SK-N-SH (cell line): ENCODE data around the gene P3H2. TPM values are rescaled to one million over a fixed set of nuclear protein-coding genes. Genes with fewer than 3 reads are reported as not detected.

Experiments
- CTCF ChIA-PET: fragments of 300-600, 350-600 bp; formaldehyde crosslinking; extraction: SDS; loops from one replicate; lab custom pipeline; 2021; lab: Yijun Ruan, JAX
- POLR2A ChIA-PET: fragments of 350-600 bp; sonication (Branson Sonifier 250); formaldehyde crosslinking; extraction: SDS; loops from one replicate; lab custom pipeline; 2020; ENCODE audit warnings: antibody characterized with exemption, inconsistent platforms; lab: Yijun Ruan, JAX
- DNase-seq: peaks from one replicate; pipeline ENCODE4 v3.0.0; 2012
- H2AFZ ChIP-seq: fragments of 200-600 bp; sonication (generic); 2 replicates; pipeline ENCODE4 v1.8.1; 2016; ENCODE audit warnings: antibody characterized with exemption, mild to moderate bottlenecking, low read depth
- H3F3A ChIP-seq: fragments of 200-600 bp; sonication (generic); replicated peaks from 2 replicates; pipeline ENCODE3; 2016; ENCODE audit warnings: antibody characterized with exemption, mild to moderate bottlenecking; ENCODE audit not compliant: insufficient read depth
- H3K27ac ChIP-seq, 2 experiments: fragments of 200-500 bp in 1 of 2; fragments of 200-600 bp in 1 of 2; sonication (Bioruptor generic) in 1 of 2; sonication (generic), shearing (Covaris generic) in 1 of 2; 2 replicates each; pipeline versions ENCODE4 v1.5.1 to v1.6.1; 2014 to 2016; ENCODE audit warnings: low read depth in 2 of 2, inconsistent platforms in 1 of 2, low read length in 1 of 2, mild to moderate bottlenecking in 1 of 2, mixed read lengths in 1 of 2
- H3K27me3 ChIP-seq: fragments of 200-600 bp; sonication (generic), shearing (Covaris generic); 2 replicates; pipeline ENCODE4 v1.6.1; 2016; ENCODE audit warnings: mixed run types; ENCODE audit not compliant: insufficient read depth
- H3K36me3 ChIP-seq, 2 experiments: fragments of 200-500 bp in 1 of 2; fragments of 200-600 bp in 1 of 2; sonication (Bioruptor generic) in 1 of 2; sonication (generic) in 1 of 2; replicated peaks in 1 of 2; 2 replicates each; pipeline versions ENCODE3 to v1.5.1; 2014 to 2016; ENCODE audit warnings: low read length in 1 of 2, mild to moderate bottlenecking in 1 of 2; ENCODE audit not compliant: insufficient read depth in 2 of 2, control insufficient read depth in 1 of 2
- H3K4me1 ChIP-seq, 2 experiments: fragments of 200-500 bp in 1 of 2; fragments of 200-600 bp in 1 of 2; sonication (Bioruptor generic) in 1 of 2; sonication (generic), shearing (Covaris generic) in 1 of 2; 2 replicates each; pipeline versions ENCODE4 v1.5.1 to v1.6.1; 2014 to 2016; ENCODE audit warnings: low read depth in 1 of 2, low read length in 1 of 2, mixed run types in 1 of 2; ENCODE audit not compliant: insufficient read depth in 2 of 2, control insufficient read depth in 1 of 2
- H3K4me2 ChIP-seq: fragments of 200-600 bp; sonication (generic), shearing (Covaris generic); 2 replicates; pipeline ENCODE4 v1.6.1; 2017; ENCODE audit warnings: mixed run types
- H3K4me3 ChIP-seq, 2 experiments: fragments of 200-500 bp in 1 of 2; fragments of 200-600 bp in 1 of 2; sonication (Bioruptor generic) in 1 of 2; sonication (generic), shearing (Covaris generic) in 1 of 2; 2 replicates each; pipeline versions ENCODE4 v1.5.1 to v1.8.1; 2014 to 2016; ENCODE audit warnings: low read depth in 2 of 2, inconsistent platforms in 1 of 2, low read length in 1 of 2, mild to moderate bottlenecking in 1 of 2, mixed read lengths in 1 of 2, moderate library complexity in 1 of 2
- H3K79me2 ChIP-seq: fragments of 200-600 bp; sonication (generic); 2 replicates; pipeline ENCODE4 v1.8.1; 2017; ENCODE audit warnings: mild to moderate bottlenecking; ENCODE audit not compliant: insufficient read depth
- H3K9ac ChIP-seq: fragments of 200-600 bp; sonication (generic); 2 replicates; pipeline ENCODE4 v1.6.1; 2017; ENCODE audit warnings: mixed run types
- H3K9me2 ChIP-seq: fragments of 200-600 bp; sonication (generic); 2 replicates; pipeline ENCODE4 v1.6.1; 2017; ENCODE audit warnings: mixed run types
- H3K9me3 ChIP-seq: fragments of 200-600 bp; sonication (generic); 2 replicates; pipeline ENCODE4 v1.6.1; 2017; ENCODE audit warnings: mixed run types, mild to moderate bottlenecking, moderate library complexity
- H4K20me1 ChIP-seq: fragments of 200-600 bp; sonication (generic); 2 replicates; pipeline ENCODE4 v1.6.1; 2017; ENCODE audit warnings: mild to moderate bottlenecking, mixed run types; ENCODE audit not compliant: insufficient read depth
- CHD2 ChIP-seq: fragments of 150-350 bp; IDR thresholded peaks from 2 replicates; pipeline ENCODE4 v1.6.1; 2018; ENCODE audit warnings: low read length; ENCODE audit not compliant: partially characterized antibody
- JUND ChIP-seq: IDR thresholded peaks from 2 replicates; pipeline ENCODE4 v1.4.0; 2012
- MXI1 ChIP-seq: IDR thresholded peaks from 2 replicates; pipeline ENCODE4 v1.6.1; 2012; ENCODE audit warnings: mild to moderate bottlenecking, low read depth, low read length, improper control_type of control experiment
- NFIC ChIP-seq: IDR thresholded peaks from 2 replicates; pipeline ENCODE4 v1.4.0; 2012; ENCODE audit warnings: borderline replicate concordance
- POLR2AphosphoS5 ChIP-seq: IDR thresholded peaks from 2 replicates; pipeline ENCODE4 v1.6.1; 2012; ENCODE audit warnings: low read depth, low read length
- RAD21 ChIP-seq: IDR thresholded peaks from 2 replicates; pipeline ENCODE4 v1.6.1; 2012; ENCODE audit warnings: mild to moderate bottlenecking, low read length
- SMC3 ChIP-seq: IDR thresholded peaks from 2 replicates; pipeline ENCODE4 v1.6.1; 2012; ENCODE audit warnings: low read depth, low read length, improper control_type of control experiment
- TEAD4 ChIP-seq: IDR thresholded peaks from 2 replicates; pipeline ENCODE4 v1.4.0; 2012; ENCODE audit warnings: mild to moderate bottlenecking, borderline replicate concordance; ENCODE audit not compliant: insufficient read depth
- YY1 ChIP-seq: IDR thresholded peaks from 2 replicates; pipeline ENCODE4 v1.4.0; 2012; ENCODE audit warnings: low read depth, mild to moderate bottlenecking
- WGBS: methylation state at CpG from one replicate; pipeline ENCODE4 v1.1.6; 2017; ENCODE audit warnings: low lambda C conversion rate; 5-methylcytosine and 5-hydroxymethylcytosine counted together
- polyA plus RNA-seq, 3 experiments: library from polyadenylated mRNA; depleted of rRNA; stranded (reverse); fragments of >200 nt; gene quantifications; 2 replicates each; pipeline ENCODE4 v1.2.3, GENCODE V29; 2012
- TF ChIP-seq, protein P1 (sequence below): IDR thresholded peaks from 2 replicates; pipeline ENCODE4 v1.4.0; 2012; ENCODE audit warnings: low read depth
- TF ChIP-seq, protein P2 (sequence below): fragments of 150-350 bp; IDR thresholded peaks from 2 replicates; pipeline ENCODE4 v1.6.1; 2016; ENCODE audit warnings: mild to moderate bottlenecking, low read depth, low read length
- TF ChIP-seq, protein P3 (sequence below): IDR thresholded peaks from 2 replicates; pipeline ENCODE4 v1.4.0; 2012; ENCODE audit warnings: low read depth, borderline replicate concordance

The P3H2 gene
- polyA plus RNA-seq, 1 of the 3 experiments (the other 2 are of a cell fraction) = 2.8 TPM

GRCh38 chr3:190031887-190032752 is 88.6 kb downstream of the P3H2 start:
- H3K27me3 ChIP-seq = no peaks in the 10 kb centered on the region
- H3K4me3 ChIP-seq = no peak overlapping the region
- no peak overlapping the region for H3K9ac ChIP-seq
- 36% methylated on average over 1 of the region's 1 CpG for WGBS
- POLR2A ChIA-PET = no interaction called here
- no peaks in the 10 kb centered on the region for H3K9me3 ChIP-seq
- DNase-seq = no peak
- CTCF ChIA-PET = interaction anchor here (1.1 to 1.4 kb wide), 3 partner anchors 15 to 71 kb away, joined by 3 read pairs; no protein-coding TSS in a partner anchor
- H3K4me1 ChIP-seq = no peaks in the 10 kb centered on the region
- H4K20me1 ChIP-seq = no peaks in the 10 kb centered on the region
- no peaks in the 10 kb centered on the region for H3K79me2 ChIP-seq
- H3F3A ChIP-seq = no peaks in the 10 kb centered on the region
- no peak overlapping the region for H3K4me2 ChIP-seq
- TF ChIP-seq JUND = no peak
- TF ChIP-seq YY1 = no peak
- TF ChIP-seq POLR2AphosphoS5 = no peak
- no peak for TF ChIP-seq TEAD4
- TF ChIP-seq, protein P1, sequence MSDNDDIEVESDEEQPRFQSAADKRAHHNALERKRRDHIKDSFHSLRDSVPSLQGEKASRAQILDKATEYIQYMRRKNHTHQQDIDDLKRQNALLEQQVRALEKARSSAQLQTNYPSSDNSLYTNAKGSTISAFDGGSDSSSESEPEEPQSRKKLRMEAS = no peak
- no peak for TF ChIP-seq NFIC
- TF ChIP-seq, protein P2, sequence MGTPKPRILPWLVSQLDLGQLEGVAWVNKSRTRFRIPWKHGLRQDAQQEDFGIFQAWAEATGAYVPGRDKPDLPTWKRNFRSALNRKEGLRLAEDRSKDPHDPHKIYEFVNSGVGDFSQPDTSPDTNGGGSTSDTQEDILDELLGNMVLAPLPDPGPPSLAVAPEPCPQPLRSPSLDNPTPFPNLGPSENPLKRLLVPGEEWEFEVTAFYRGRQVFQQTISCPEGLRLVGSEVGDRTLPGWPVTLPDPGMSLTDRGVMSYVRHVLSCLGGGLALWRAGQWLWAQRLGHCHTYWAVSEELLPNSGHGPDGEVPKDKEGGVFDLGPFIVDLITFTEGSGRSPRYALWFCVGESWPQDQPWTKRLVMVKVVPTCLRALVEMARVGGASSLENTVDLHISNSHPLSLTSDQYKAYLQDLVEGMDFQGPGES = no peak
- H3K27ac ChIP-seq = no peak overlapping the region
- H2AFZ ChIP-seq = no peak overlapping the region; the same call in 1 of the 2 replicates
- no peaks in the 10 kb centered on the region for H3K36me3 ChIP-seq
- no peaks in the 10 kb centered on the region for H3K9me2 ChIP-seq

DNA sequence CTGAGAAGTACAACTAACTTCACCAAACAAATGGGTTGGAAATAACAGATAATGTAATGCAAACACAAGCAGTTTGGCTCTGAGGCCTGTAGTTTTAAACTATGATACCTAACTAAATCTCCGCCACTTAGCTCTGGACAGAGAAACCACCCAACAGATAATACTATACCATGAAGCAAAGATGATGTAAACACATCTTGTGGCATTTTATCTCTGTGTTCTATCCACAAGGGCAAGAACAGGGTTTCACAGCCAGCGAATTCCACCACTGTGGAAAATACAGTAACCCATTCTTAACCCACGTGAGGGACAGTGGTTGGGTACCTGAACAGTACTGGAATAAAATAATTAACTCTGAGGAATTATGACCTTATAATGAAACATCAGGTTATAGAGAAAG is 93.6 kb downstream of the P3H2 start:
- H4K20me1 ChIP-seq = no peaks in the 10 kb centered on the region
- no peak overlapping the region for H3K27ac ChIP-seq
- no peaks in the 10 kb centered on the region for H3K27me3 ChIP-seq
- H3F3A ChIP-seq = peaks cover 8% of the 10 kb centered on the region
- H3K79me2 ChIP-seq = no peaks in the 10 kb centered on the region
- no peak for DNase-seq
- H3K4me2 ChIP-seq = no peak overlapping the region
- H3K9me2 ChIP-seq = no peaks in the 10 kb centered on the region
- no peaks in the 10 kb centered on the region for H3K9me3 ChIP-seq
- no peaks in the 10 kb centered on the region for H3K36me3 ChIP-seq
- WGBS = 69% methylated on average over 3 of the region's 3 CpGs
- peaks cover 0 to 13% of the 10 kb centered on the region in 2 experiments; a peak in 1 of 4 replicates for H3K4me1 ChIP-seq
- POLR2A ChIA-PET = no interaction called here
- H2AFZ ChIP-seq = no peak overlapping the region
- CTCF ChIA-PET = interaction anchor here (1.0 kb wide), 1 partner anchor 60 kb away, joined by 4 read pairs; no protein-coding TSS in a partner anchor
- TF ChIP-seq MXI1 = no peak
- TF ChIP-seq SMC3 = no peak
- H3K9ac ChIP-seq = no peak overlapping the region
- H3K4me3 ChIP-seq = no peak overlapping the region

- H3K4me1 ChIP-seq = peaks cover 0 to 13% of the 10 kb centered on the region in 2 experiments; a peak in 1 of 4 replicates
- H3K27ac ChIP-seq = no peak overlapping the region
- no peak overlapping the region for H3K9ac ChIP-seq
- 54% methylated on average over 6 of the region's 6 CpGs for WGBS
- CTCF ChIA-PET = no interaction called here
- POLR2A ChIA-PET = no interaction called here
- H3K4me3 ChIP-seq = no peak overlapping the region
- H3K27me3 ChIP-seq = no peaks in the 10 kb centered on the region
- H3F3A ChIP-seq = peaks cover 8% of the 10 kb centered on the region
- no peak for DNase-seq
- H3K79me2 ChIP-seq = no peaks in the 10 kb centered on the region
- H3K36me3 ChIP-seq = no peaks in the 10 kb centered on the region
- no peak overlapping the region for H3K4me2 ChIP-seq
- no peaks in the 10 kb centered on the region for H3K9me2 ChIP-seq
- H2AFZ ChIP-seq = peak overlapping the region; percentile 30; the same call in 1 of the 2 replicates
- no peaks in the 10 kb centered on the region for H3K9me3 ChIP-seq
- no peaks in the 10 kb centered on the region for H4K20me1 ChIP-seq
- TF ChIP-seq, protein P3, sequence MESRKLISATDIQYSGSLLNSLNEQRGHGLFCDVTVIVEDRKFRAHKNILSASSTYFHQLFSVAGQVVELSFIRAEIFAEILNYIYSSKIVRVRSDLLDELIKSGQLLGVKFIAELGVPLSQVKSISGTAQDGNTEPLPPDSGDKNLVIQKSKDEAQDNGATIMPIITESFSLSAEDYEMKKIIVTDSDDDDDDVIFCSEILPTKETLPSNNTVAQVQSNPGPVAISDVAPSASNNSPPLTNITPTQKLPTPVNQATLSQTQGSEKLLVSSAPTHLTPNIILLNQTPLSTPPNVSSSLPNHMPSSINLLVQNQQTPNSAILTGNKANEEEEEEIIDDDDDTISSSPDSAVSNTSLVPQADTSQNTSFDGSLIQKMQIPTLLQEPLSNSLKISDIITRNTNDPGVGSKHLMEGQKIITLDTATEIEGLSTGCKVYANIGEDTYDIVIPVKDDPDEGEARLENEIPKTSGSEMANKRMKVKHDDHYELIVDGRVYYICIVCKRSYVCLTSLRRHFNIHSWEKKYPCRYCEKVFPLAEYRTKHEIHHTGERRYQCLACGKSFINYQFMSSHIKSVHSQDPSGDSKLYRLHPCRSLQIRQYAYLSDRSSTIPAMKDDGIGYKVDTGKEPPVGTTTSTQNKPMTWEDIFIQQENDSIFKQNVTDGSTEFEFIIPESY = no peak
- TF ChIP-seq CHD2 (no peak), RAD21 (no peak), NFIC (no peak), JUND (no peak), POLR2AphosphoS5 (no peak)
Observed at GRCh38 chr3:190026154-190026553, 94.5 kb downstream of the P3H2 start.
